Left renal cortex interstitium (tissue), 4 donors: ENCODE results near the gene TMC5. TPM values are rescaled to one million over a fixed set of nuclear protein-coding genes. Genes with fewer than 3 reads are reported as not detected.
"Not testable (repeated sequence)": the region's sequence is repeated elsewhere in the genome, so short reads cannot be mapped to it uniquely, and the experiment has no call there.

Experiments used
- DNase-seq, 4 donors: peaks; one replicate each; pipeline ENCODE4 v3.0.0-alpha.2; 2013; ENCODE audit warnings: low read depth in 4 of 4, low spot score in 2 of 4, missing footprints in 1 of 4
- polyA plus RNA-seq, 4 donors: library from polyadenylated mRNA; unstranded; fragments of 120-200 nt; gene quantifications; one replicate each; pipeline ENCODE4 v1.2.1, GENCODE V29; 2013; ENCODE audit not compliant: insufficient read length in 4 of 4

TMC5 gene, protein sequence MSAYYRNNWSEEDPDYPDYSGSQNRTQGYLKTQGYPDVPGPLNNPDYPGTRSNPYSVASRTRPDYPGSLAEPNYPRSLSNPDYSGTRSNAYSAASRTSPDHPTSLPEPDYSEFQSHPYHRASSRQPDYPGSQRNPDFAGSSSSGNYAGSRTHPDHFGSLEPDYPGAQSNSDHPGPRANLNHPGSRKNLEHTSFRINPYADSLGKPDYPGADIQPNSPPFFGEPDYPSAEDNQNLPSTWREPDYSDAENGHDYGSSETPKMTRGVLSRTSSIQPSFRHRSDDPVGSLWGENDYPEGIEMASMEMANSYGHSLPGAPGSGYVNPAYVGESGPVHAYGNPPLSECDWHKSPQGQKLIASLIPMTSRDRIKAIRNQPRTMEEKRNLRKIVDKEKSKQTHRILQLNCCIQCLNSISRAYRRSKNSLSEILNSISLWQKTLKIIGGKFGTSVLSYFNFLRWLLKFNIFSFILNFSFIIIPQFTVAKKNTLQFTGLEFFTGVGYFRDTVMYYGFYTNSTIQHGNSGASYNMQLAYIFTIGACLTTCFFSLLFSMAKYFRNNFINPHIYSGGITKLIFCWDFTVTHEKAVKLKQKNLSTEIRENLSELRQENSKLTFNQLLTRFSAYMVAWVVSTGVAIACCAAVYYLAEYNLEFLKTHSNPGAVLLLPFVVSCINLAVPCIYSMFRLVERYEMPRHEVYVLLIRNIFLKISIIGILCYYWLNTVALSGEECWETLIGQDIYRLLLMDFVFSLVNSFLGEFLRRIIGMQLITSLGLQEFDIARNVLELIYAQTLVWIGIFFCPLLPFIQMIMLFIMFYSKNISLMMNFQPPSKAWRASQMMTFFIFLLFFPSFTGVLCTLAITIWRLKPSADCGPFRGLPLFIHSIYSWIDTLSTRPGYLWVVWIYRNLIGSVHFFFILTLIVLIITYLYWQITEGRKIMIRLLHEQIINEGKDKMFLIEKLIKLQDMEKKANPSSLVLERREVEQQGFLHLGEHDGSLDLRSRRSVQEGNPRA
- under 1 TPM; 0.28 to 0.51 (median 0.32) TPM for polyA plus RNA-seq

DNA sequence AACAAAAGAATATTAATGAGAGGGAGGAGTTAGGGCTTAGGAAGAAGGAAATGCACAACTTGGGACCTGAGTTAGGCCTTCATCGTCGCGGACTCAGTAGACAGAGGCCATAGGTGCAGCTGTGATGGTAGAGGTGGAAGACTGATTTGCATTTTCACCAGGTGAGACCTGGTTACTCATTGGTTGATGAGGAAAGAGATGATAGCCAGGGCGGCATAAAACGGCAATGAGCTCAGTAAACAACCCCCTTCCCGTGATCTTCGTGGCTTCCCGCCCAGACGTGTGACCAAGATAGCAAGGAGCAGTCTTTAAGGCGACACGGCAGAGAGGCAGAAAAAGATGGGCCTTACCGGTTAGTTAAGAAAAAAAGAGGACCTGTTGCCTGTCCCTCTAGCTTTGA lies at the start of gene TMC5:
Gene TMC5 (plus strand): TSS at position 244 of the 400 bp plus-strand sequence. CDS start 22,156 bp downstream, outside the sequence.
- DNase-seq, result no peak

DNA sequence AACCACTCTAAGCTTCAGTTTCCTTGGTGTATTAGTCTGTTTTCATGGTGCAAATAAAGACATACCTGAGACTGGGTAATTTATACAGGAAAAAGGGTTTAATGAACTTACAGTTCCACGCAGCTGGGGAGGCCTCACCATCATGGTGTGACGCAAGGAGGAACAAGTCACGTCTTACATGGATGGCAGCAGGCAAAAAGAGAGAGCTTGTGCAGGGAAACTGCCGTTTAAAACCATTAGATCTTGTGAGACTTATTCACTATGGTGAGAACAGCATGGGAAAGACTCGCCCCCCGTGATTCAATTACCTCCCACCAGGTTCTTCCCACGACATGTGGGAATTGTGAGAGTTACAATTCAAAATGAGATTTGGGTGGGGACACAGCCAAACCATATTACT lies 45.1 kb upstream of the TMC5 start:
- not testable (repeated sequence) for DNase-seq

DNA sequence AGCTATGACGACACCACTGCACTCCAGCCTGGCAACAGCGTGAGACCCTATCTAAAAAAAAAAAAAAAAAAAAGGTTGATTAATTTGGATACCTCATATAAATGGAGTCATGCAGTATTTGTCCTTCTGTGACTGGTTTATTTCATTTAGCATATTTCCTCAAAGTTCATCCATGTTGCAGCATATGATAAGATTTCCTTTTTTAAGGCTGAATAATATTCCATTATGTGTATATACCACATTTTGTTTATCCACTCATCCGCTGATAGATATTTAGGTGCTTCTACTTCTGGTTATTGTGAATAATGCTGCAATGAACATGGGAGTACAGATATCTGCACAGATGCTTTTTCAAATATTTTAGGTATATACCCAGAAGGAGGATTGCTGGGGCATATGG lies 43.3 kb upstream of the TMC5 start:
- no peak for DNase-seq

DNA sequence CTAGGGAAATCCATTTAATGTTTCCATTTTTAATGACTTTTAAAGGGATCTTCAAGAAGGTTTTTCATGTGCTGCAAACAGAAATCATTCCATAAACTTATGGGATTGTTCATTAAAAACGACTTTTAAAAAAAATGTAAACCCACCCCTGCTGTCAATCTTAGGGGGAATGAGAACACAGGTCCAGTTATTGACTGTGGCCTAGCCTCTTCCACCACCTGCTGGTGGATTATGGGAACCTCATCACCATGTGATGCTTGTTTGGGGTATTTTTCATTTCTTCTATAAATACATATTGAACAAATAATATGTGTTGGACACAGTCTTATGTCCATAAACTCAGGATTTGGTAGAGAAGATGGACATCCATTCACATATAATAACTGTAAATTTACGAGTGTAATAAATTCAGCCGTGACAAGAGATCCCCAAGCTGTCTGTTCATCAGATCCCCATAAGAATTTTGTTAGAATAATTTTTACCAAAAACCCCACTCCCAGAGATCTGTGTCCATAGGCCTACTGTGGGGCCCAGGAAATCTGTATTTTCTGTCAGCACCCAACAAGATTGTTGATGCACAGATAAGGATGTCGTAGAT lies 42.0 kb upstream of the TMC5 start:
- peak in 3 of 4 donors; percentile 13 to 41 (median 34) for DNase-seq

DNA sequence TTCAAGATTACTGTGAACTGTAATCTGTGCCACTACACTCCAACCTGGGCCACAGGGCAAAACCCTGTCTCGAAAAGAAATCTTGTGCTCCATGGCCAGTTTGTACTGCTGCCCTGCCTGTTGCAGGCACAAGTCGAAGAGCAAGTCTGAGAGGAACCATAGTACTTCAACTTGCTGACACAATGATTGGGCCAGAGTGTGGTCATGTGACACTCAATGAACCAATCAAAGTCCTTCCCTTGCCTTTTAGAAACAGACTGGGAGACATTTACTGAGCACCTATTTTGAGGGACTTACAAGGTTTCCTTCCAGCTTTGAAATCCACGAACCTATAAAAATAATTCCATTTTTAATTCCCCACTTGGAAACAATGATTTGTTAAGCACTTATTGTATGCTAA lies 39.8 kb upstream of the TMC5 start:
- no peak for DNase-seq

DNA sequence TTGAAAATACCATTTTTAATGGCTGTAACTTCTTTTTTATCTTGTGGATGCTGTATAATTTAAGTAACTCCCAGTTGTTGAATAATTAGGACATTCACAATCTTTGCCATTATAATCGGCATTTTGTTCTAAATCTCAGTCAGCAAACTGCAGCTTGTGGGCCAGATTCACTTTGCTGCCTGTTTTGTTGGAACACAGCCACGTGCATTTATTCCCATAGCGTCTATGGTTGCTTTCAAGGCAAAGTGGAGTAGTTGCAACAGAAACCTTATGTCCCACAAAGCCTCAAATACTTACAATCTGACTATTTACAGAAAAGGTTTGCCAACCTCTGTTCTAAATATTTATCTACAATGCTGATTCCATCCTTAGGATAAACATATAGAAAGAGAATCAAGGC lies 39.2 kb upstream of the TMC5 start:
- no peak for DNase-seq

DNA sequence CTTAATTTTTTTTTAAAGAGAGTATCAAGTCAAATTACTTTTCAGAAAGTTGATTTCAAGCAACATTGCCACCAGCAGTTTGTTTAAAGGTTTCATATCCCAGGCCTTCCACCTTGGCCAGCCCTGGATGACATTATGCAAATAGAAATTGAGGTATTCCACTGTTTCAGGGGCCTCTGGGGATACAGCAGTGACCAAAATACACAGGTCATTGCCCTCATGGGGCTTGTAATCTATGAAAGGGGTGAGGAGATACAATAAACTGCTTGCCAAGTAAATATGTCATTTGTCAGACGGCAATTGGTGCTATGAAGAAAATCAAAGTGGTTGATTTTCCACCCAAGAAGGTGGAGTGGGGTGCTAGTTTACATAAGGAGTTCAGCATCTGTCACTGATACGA lies 37.8 kb upstream of the TMC5 start:
- DNase-seq, result no peak

DNA sequence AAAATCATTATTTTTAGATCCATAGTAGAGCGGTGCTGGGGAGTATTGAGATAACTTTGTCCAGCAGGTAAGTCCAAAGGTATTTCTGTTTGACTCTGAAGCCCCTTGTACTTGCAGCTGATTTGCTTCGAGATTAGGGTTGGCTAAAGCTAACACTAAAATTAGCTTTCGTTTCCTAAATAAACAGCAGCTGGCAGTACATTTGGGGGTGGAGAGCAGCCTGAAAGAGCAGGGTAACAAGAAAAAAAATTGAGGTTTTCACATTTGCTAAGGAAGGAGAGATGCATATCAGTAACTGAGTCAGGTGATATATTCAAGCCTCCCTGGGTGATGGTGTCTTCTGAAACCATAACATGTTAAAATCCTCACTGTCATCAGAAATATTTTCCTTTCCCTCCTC lies 37.4 kb upstream of the TMC5 start:
- DNase-seq, result no peak

DNA sequence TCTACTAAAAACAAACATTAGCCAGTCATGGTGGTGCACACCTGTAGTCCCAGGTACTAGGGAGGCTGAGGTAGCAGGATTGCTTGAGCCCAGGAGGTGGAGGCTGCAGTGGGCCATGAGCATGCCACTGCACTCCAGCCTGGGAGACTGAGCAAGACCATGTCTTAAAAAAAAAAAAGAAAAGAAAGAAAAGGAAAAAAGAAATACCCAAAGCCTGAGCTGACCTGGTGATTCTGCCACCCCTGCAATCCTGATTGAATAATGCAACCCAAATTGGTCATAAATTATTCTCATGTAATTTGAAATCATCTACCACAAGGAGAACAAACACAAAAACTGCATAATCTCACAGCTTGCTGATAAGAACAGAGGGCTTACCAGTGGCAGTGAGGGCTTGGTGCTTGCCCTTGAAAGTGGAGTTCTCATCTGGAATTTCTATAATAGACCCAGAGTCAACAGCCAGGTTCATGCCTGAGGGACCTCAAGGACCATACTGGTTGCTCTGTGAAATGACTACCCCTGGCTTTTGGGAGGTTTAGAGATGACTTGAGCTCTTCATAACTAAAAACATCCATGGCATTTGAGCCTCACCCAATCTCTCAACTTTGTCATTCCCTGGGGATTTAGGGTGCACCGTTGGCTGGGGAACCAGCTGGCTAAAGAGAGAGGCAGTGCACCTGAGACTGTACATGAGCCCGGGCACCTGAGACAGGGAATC lies 35.4 kb upstream of the TMC5 start:
- DNase-seq, result no peak

DNA sequence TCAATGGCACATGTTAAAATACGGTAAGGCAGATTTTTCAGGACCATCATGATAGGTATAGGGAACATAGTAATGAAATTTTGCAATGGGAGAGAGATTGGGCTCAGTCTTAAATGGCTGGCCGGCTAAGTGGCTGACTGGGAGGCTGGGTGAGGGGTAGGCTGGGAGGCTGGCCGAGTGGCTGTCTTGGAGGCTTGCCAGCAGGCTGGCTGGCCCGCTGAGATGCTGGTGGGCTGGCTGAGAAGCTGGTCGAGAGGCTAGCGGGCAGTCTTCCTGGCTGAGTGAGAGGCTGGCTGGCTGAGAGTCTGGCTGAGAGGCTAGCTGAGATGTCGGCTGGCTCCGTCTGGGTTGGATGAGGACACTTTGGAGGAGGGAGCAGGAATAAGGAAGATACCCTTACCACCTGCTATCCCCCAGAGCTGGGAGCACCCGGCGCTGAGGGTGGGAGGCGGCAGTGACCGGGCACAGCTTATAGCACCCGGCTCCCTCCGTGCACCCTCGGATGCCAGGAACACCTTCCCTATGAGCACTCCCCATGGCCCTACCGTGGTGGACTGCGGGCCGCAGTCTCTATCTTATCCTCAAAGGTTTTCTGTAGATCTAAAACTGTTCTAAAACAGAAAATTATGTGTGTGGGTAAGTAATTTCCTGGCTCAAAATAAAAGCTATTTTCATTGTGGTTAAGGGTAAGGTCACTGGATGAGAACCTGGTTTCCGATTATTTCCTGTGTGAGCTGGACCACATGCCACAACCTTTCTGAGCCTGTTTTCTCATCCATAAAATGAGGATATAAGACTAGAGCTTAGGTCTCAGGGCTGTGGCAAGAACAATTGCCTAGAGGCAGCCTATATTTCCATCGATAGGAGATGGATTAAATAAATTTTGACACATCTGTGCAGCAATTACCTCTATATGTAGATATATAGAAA lies 34.5 kb upstream of the TMC5 start:
- DNase-seq, result no peak

DNA sequence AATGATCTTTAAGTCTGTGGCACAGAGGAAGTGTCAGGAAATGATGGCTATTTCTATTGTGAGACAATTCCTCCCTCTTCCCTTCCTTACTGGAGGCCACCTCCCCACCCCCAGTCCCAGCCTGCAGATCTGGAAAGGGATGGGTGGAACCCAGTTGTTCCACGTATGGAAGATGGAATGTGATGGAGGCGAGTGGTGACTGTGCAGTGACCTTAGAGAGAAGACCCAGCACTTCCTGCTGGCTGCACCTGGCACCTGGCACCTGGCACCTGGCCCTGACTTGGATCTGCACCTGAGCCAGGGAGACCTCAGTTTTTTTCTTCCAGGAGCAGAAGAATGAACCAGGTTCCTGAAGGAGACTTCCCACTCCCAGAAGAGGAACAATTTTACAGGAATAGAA lies 33.0 kb upstream of the TMC5 start:
- DNase-seq, result no peak

DNA sequence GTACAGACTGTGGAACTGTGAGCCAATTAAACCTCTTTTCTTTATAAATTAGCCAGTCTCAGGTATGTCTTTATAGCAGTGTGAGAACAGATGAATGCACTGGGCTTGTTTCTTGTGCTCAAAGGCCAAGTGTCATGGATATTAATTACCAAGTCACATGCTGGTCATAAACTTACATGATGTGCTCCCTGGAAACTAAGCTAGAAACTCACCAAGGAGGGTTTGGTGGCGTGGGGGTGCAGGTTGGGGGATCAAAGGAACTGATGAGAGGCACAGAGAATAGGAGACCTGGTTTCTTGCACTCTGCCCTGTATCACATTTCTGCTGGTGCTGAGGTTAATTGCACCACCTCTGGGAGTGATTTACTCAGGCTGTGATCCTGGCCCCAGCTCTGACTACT lies 31.2 kb upstream of the TMC5 start:
- DNase-seq, result no peak

DNA sequence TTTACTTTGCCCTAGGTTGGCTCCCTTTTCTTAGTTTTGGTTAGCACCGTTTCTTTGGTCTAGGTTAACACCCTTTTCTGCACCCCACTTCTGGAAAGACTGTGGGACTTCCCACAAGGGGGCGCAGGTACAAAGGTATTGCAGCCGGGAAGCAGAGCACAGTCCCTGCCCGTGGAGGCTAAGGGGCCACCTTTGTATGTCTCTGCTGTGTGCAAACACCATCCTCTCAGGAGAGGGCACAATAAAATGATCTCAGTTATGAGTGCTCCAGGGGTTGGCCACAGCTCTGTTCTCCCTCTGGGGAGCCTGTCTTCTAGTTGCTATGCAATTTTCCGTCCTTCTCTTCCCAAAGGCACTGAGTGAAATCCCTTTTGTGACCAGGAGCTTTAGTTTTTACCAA lies 28.4 kb upstream of the TMC5 start:
- peak in 1 of 4 donors; percentile 15 for DNase-seq

DNA sequence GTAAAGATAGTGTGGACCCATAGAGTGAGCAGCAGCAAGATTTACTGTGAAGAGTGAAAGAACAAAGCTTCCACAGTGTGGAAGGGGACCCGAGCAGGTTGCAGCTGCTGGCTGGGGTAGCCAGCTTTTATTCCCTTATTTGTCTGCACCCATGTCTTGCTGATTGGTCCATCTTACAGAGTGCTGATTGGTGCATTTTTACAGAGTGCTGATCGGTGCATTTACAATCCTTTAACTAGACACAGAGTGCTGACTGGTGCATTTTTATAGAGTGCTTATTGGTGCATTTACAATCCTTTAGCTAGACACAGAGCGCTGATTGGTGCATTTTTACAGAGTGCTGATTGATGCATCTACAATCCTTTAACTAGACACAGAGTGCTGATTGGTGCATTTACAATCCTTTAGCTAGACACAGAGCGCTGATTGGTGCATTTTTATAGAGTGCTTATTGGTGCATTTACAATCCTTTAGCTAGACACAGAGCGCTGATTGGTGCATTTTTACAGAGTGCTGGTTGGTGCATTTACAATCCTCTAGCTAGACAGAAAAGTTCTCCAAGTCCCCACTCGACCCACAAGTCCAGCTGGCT lies 26.4 kb upstream of the TMC5 start:
- DNase-seq, result not testable (repeated sequence)

DNA sequence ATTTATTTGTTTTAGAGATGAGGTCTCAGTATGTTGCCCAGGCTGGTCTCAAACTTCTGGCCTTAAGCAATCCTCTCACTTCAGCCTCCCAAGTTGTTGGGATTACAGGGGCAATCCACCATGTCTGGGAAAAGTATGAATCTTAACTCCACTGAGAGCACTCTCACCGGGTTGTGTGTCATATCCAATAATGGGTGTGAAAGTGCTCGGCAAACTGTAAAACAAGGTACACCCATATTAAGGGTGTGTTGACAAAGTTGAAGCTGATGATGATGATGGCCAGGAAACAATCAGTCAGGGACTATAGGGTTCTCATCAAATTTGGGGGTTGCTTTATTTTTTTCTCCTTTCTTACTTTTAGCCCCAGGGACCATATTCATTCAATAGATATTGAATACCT lies 25.3 kb upstream of the TMC5 start:
- DNase-seq, result no peak

DNA sequence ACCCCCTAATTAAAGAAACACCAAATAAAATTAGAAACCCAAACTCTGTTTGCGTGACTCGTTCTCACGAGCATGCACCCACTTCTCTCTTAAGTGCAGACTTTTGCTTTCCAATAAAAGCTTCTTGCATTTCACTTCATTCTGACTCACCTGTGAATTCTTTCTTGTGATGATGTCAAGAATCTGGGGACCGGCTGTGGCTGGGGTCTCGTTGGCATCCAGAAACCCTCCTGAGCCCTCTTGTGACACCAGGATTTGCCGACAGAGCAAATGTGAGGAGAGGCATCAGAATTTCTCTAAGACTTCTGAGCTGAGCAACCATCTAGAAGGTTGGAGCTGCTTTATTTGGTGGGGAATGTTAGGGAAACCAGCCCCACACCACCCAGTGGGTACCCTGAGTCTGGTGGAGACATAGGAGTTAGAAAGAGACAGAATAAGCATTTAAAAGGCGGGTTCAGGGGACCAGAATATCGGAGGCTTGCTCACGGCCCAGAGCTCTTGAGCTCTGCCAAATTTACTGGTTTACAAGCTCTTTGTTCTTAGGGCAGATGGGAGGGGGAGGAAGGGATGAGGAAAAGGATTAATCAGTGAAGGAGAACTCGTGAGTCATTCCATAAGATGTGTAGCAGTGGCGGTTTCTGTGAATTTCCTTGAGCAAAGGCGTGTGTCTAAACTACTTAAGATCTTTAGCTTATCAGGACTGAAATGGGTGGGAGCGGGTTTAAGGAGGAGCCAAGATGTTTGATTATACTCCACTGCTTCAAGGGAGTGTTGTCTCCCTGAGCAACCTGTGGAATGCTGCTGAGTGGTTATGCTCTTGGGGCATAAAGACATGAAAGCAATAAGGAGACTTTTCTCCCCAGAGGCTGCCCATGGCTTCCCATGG lies 24.2 kb upstream of the TMC5 start:
- DNase-seq, result no peak

DNA sequence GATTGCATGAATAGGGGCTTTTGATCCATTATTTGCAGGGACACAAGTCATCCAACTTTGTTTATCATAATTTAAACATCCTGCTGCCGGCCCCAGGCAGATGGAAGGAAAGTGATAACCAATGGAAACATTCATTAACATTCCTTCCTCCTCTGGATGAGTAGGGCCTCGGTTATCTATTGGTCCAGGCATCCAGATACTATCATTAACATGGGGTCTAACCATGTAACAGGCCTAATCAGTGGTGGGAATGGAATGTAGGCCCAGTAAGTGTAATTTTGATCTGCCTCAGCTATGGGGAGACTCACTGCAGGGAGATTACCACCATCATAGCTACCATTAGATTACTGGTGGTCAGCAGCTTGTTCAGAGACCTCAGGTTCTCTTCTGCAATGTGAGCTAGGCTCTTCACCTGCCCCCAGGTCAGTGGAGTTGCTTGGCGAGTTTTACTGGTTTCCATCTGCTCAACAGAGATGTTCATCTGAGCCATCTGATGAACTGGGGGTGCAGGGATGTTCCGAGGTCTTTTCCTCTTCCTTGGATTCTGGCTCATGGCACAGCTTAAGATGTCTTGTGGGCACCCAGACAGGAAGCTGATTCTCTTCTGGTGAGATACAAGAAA lies 21.9 kb upstream of the TMC5 start:
- DNase-seq, result not testable (repeated sequence)
